ENCODE data around the gene MBNL1.

- TF ChIP-seq CTCF (IDR thresholded peaks at IDR 0.05 in 2 of 3, conservative IDR thresholded peaks at IDR 0.05 in 1 of 3; ENCODE audit: borderline replicate concordance in 1 of 3, insufficient read depth in 1 of 3, low read depth in 2 of 3, low read length in 2 of 3): no peak
- no peak for TF ChIP-seq CBX3 (IDR thresholded peaks at IDR 0.05; ENCODE audit: low read depth)
- TF ChIP-seq YY1 (IDR thresholded peaks at IDR 0.05; ENCODE audit: extremely low read depth, insufficient replicate concordance, low read depth, low read length): no peak
- TF ChIP-seq ZNF274 (IDR thresholded peaks at IDR 0.05; ENCODE audit: low read depth, low read length): no peak
- TF ChIP-seq RAD21 (IDR thresholded peaks at IDR 0.05; ENCODE audit: low read depth): no peak
- TF ChIP-seq POLR2A (IDR thresholded peaks at IDR 0.05; ENCODE audit: borderline replicate concordance, extremely low read depth, insufficient read depth, insufficient read length): no peak
- no peak for TF ChIP-seq EZH2 (IDR thresholded peaks at IDR 0.05)
- TF ChIP-seq SRF (IDR thresholded peaks at IDR 0.05; ENCODE audit: low read depth): no peak
- TF ChIP-seq MAX (IDR thresholded peaks at IDR 0.05): no peak
- TF ChIP-seq EZH2phosphoT487 (IDR thresholded peaks at IDR 0.05; ENCODE audit: borderline replicate concordance): no peak
- no peak for TF ChIP-seq POLR2AphosphoS5 (IDR thresholded peaks at IDR 0.05; ENCODE audit: low read depth, low read length)
- no peak for TF ChIP-seq SIN3A (IDR thresholded peaks at IDR 0.05; ENCODE audit: low read depth)
- TF ChIP-seq EGR1 (IDR thresholded peaks at IDR 0.05; ENCODE audit: low read depth): no peak
These were observed 58.5 kb downstream of the MBNL1 start for GRCh38 chr3:152327203-152327602.
